IgD-negative memory B cell (primary cell): ENCODE data around the gene MCFD2. TPM values are rescaled to one million over a fixed set of nuclear protein-coding genes. Genes with fewer than 3 reads are reported as not detected.
"Not testable (repeated sequence)": the region's sequence is repeated elsewhere in the genome, so short reads cannot be mapped to it uniquely, and the experiment has no call there.

Experiments used
- H3K27ac Mint-ChIP-seq, 3 donors: one replicate each; pipeline ENCODE4 v1.8.0; 2020 to 2022; ENCODE audit warnings: mild to moderate bottlenecking in 3 of 3, mixed read lengths in 3 of 3, moderate library complexity in 1 of 3
- H3K27me3 Mint-ChIP-seq: one replicate; pipeline ENCODE4 v1.8.0; 2021; ENCODE audit warnings: mixed read lengths
- H3K36me3 Mint-ChIP-seq: one replicate; pipeline ENCODE4 v1.8.0; 2020; ENCODE audit warnings: mild to moderate bottlenecking, mixed read lengths
- H3K4me1 Mint-ChIP-seq, 3 donors: one replicate each; pipeline ENCODE4 v1.8.0; 2020 to 2022; ENCODE audit warnings: mixed read lengths in 3 of 3, mild to moderate bottlenecking in 1 of 3
- H3K4me3 Mint-ChIP-seq, 4 donors: one replicate each; pipeline ENCODE4 v1.8.0; 2020 to 2022; ENCODE audit warnings: mild to moderate bottlenecking in 4 of 4, mixed read lengths in 4 of 4, moderate library complexity in 3 of 4
- H3K9me3 Mint-ChIP-seq, 3 donors: one replicate each; pipeline ENCODE4 v1.8.0; 2020 to 2021; ENCODE audit warnings: mixed read lengths in 3 of 3, mild to moderate bottlenecking in 1 of 3
- polyA plus RNA-seq: library from polyadenylated mRNA; unstranded; fragments of 300-500 nt; fragmentation: Illumina TruSeq; gene quantifications from one replicate; pipeline ENCODE4 v1.2.3, GENCODE V29; 2021

Gene MCFD2
- polyA plus RNA-seq, 1 donor from 2014 or later, result 25.2 TPM

GRCh38 chr2:46924038-46924437 lies 8.4 kb upstream of the MCFD2 start:
- peaks cover 6 to 9% (median 7%) of the 10 kb centered on the region in 3 donors for H3K4me1 Mint-ChIP-seq
- H3K27me3 Mint-ChIP-seq, result no peaks in the 10 kb centered on the region
- no peak overlapping the region for H3K4me3 Mint-ChIP-seq
- peaks cover 0 to 4% (median 3%) of the 10 kb centered on the region in 3 donors for H3K9me3 Mint-ChIP-seq
- peaks cover 3% of the 10 kb centered on the region for H3K36me3 Mint-ChIP-seq
- no peak overlapping the region for H3K27ac Mint-ChIP-seq

GRCh38 chr2:46923041-46923528 lies 7.5 kb upstream of the MCFD2 start:
- no peak overlapping the region for H3K27ac Mint-ChIP-seq
- H3K4me3 Mint-ChIP-seq, result no peak overlapping the region
- peaks cover 0 to 4% (median 3%) of the 10 kb centered on the region in 3 donors for H3K9me3 Mint-ChIP-seq
- peaks cover 3% of the 10 kb centered on the region for H3K36me3 Mint-ChIP-seq
- peaks cover 12 to 17% (median 15%) of the 10 kb centered on the region in 3 donors for H3K4me1 Mint-ChIP-seq
- no peaks in the 10 kb centered on the region for H3K27me3 Mint-ChIP-seq

DNA sequence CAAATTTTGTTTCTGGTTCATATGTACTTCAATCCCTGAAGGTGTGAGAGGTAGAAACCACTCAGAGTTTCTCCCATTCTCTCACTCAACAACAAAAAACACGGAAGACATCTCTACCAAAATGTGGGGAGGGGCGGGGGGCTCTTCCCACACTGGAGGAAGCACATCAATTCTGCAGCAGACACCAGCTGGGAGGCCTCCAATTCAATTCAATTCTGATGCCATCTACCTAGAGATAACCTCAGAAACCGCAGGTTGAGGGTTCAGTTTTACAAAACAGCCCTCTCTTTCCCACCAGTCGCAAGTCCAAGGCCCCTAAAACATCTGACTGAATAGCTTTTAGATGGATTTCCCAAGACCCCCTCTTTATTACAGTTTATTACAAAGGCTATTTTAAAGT lies 7.0 kb upstream of the MCFD2 start:
- no peak overlapping the region for H3K4me3 Mint-ChIP-seq
- H3K27ac Mint-ChIP-seq, result peak overlapping the region in 1 of 3 donors; percentile 14
- H3K4me1 Mint-ChIP-seq, result peaks cover 17 to 22% (median 20%) of the 10 kb centered on the region in 3 donors
- H3K27me3 Mint-ChIP-seq, result no peaks in the 10 kb centered on the region
- peaks cover 0 to 4% (median 3%) of the 10 kb centered on the region in 3 donors for H3K9me3 Mint-ChIP-seq
- peaks cover 3% of the 10 kb centered on the region for H3K36me3 Mint-ChIP-seq

- H3K36me3 Mint-ChIP-seq, result peaks cover 1% of the 10 kb centered on the region
- no peak overlapping the region for H3K4me3 Mint-ChIP-seq
- no peaks in the 10 kb centered on the region for H3K27me3 Mint-ChIP-seq
- peaks cover 0 to 2% (median under 1%) of the 10 kb centered on the region in 3 donors for H3K9me3 Mint-ChIP-seq
- H3K27ac Mint-ChIP-seq, result no peak overlapping the region
- H3K4me1 Mint-ChIP-seq, result peaks cover 21 to 27% (median 26%) of the 10 kb centered on the region in 3 donors
Measured at GRCh38 chr2:46921676-46922448, 6.3 kb upstream of the MCFD2 start.

GRCh38 chr2:46917628-46918027 lies 2.0 kb upstream of the MCFD2 start:
- peaks cover 39 to 51% (median 47%) of the 10 kb centered on the region in 3 donors for H3K4me1 Mint-ChIP-seq

GRCh38 chr2:46915811-46916630 lies 415 bp upstream of the MCFD2 start:
- Mint-ChIP-seq H3K27ac (peak overlapping the region; percentile 87 to 96 (median 95)), H3K9me3 (no peaks in the 10 kb centered on the region), H3K36me3 (peaks cover 1% of the 10 kb centered on the region), H3K4me1 (peaks cover 38 to 50% (median 43%) of the 10 kb centered on the region in 3 donors), H3K4me3 (peak overlapping the region; percentile 79 to 98 (median 88)), H3K27me3 (no peaks in the 10 kb centered on the region)

More at GRCh38 chr2:46917628-46918027, 2.0 kb upstream of the MCFD2 start:
- no peaks in the 10 kb centered on the region for H3K9me3 Mint-ChIP-seq
- H3K27me3 Mint-ChIP-seq, result no peaks in the 10 kb centered on the region
- peaks cover 1% of the 10 kb centered on the region for H3K36me3 Mint-ChIP-seq
- H3K4me3 Mint-ChIP-seq, result peak overlapping the region; percentile 79 to 82 (median 82)
- H3K27ac Mint-ChIP-seq, result peak overlapping the region in 1 of 3 donors; percentile 73

- Mint-ChIP-seq H3K27me3 (no peaks in the 10 kb centered on the region), H3K36me3 (peaks cover 1% of the 10 kb centered on the region), H3K4me3 (peak overlapping the region; percentile 79 to 93 (median 86)), H3K27ac (peak overlapping the region; percentile 64 to 95 (median 73)), H3K4me1 (peaks cover 40 to 48% (median 42%) of the 10 kb centered on the region in 3 donors), H3K9me3 (no peaks in the 10 kb centered on the region)
Measured at GRCh38 chr2:46914578-46915230, 902 bp downstream of the MCFD2 start.

DNA sequence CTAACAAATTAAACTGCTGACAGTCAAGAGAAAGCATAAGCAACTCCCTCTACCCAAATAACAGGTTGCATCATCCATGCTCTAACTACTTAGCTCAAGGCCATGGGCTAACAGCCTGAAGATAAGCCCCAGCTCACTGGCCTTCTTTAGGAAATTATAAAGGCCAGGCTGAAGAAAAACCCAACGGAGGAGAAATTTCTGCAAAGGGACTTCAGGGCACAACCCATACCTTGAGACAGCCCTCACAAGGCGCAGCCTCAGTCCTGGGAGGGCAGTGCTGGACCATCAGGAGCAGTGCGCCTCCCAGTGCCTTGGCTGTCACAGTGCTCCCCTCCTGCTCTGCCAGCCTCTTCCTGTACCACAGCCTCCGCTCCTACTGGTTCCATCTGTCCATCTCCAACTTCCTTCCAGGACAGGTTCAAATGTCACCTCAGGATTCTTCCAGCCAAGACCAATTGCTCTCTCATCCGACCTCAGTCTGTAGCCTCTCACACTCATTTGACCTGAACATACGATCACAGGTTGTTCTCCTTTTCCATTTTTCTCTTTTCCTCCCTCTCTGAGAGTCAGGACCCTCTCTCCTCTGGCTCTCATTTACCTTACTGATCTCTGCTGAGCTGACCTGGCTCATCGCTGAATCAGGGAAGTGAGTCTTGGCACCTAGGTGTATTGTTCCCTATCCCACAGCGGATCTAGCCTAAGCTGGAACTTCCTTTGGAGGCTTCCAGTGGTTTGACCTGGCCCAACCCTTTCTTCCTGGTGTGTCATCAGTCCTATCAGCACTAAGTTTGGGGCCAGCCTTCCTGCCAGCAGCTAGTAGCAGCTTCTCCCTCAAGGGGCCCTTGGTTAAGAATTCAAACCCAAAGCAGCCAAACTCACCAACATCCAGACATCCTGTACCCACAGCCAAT lies 1.9 kb downstream of the MCFD2 start:
- Mint-ChIP-seq H3K4me1 (peaks cover 40 to 50% (median 40%) of the 10 kb centered on the region in 3 donors), H3K36me3 (peaks cover 2% of the 10 kb centered on the region), H3K4me3 (peak overlapping the region in 2 of 4 donors; percentile 41 to 79), H3K27ac (peak overlapping the region in 2 of 3 donors; percentile 64 to 95), H3K27me3 (no peaks in the 10 kb centered on the region), H3K9me3 (no peaks in the 10 kb centered on the region)

GRCh38 chr2:46909771-46910419 lies 5.7 kb downstream of the MCFD2 start:
- Mint-ChIP-seq H3K9me3 (no peaks in the 10 kb centered on the region), H3K4me3 (peak overlapping the region in 2 of 4 donors; percentile 9 to 22), H3K36me3 (peaks cover 17% of the 10 kb centered on the region), H3K27ac (peak overlapping the region in 2 of 3 donors; percentile 2 to 83), H3K27me3 (no peaks in the 10 kb centered on the region), H3K4me1 (peaks cover 24 to 31% (median 24%) of the 10 kb centered on the region in 3 donors)

GRCh38 chr2:46909150-46909549 lies 6.5 kb downstream of the MCFD2 start:
- Mint-ChIP-seq H3K9me3 (no peaks in the 10 kb centered on the region), H3K36me3 (peaks cover 18% of the 10 kb centered on the region), H3K27me3 (no peaks in the 10 kb centered on the region), H3K4me3 (peak overlapping the region in 1 of 4 donors; percentile 22), H3K4me1 (peaks cover 16 to 23% (median 16%) of the 10 kb centered on the region in 3 donors), H3K27ac (no peak overlapping the region)

GRCh38 chr2:46904908-46905678 lies 10.5 kb downstream of the MCFD2 start:
- Mint-ChIP-seq H3K27ac (peak overlapping the region in 1 of 3 donors; percentile 10), H3K4me1 (peaks cover 15 to 27% (median 19%) of the 10 kb centered on the region in 3 donors), H3K36me3 (peaks cover 17% of the 10 kb centered on the region)
- H3K9me3 Mint-ChIP-seq, H3K27me3 Mint-ChIP-seq, H3K4me3 Mint-ChIP-seq: not testable (repeated sequence)

DNA sequence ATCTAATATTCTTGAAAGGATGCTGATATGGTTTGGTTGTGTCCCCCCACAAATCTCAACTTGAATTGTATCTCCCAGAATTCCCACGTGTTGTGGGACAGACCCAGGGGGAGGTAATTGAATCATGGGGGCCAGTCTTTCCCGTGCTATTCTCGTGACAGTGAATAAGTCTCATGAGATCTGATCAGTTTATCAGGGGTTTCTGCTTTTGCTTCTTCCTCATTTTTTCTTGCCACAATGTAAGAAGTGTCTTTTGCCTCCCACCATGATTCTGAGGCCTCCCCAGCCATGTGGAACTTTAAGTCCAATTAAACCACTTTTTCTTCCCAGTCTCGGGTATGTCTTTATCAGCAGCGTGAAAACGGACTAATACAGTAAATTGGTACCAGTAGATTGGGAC lies 12.6 kb downstream of the MCFD2 start:
- not testable (repeated sequence) for H3K9me3 Mint-ChIP-seq

GRCh38 chr2:46902465-46902864 lies 13.1 kb downstream of the MCFD2 start:
- Mint-ChIP-seq H3K27me3 (no peaks in the 10 kb centered on the region), H3K36me3 (peaks cover 14% of the 10 kb centered on the region), H3K4me1 (peaks cover 10 to 20% (median 15%) of the 10 kb centered on the region in 3 donors), H3K27ac (peak overlapping the region in 2 of 3 donors; percentile 7 to 36), H3K4me3 (no peak overlapping the region), H3K9me3 (no peaks in the 10 kb centered on the region)

More for the DNA sequence above, 12.6 kb downstream of the MCFD2 start:
- not testable (repeated sequence) for H3K27me3 Mint-ChIP-seq, H3K4me3 Mint-ChIP-seq
- H3K4me1 Mint-ChIP-seq, result peaks cover 13 to 20% (median 15%) of the 10 kb centered on the region in 3 donors
- peaks cover 14% of the 10 kb centered on the region for H3K36me3 Mint-ChIP-seq
- peak overlapping the region in 1 of 3 donors; percentile 14 for H3K27ac Mint-ChIP-seq
